Measurements from ENCODE around the gene TMEM223. TPM values are rescaled to one million over a fixed set of nuclear protein-coding genes. Genes with fewer than 3 reads are reported as not detected.

The TMEM223 gene
- total RNA-seq, 1 donor from 2014 or later = 19.5 TPM

DNA sequence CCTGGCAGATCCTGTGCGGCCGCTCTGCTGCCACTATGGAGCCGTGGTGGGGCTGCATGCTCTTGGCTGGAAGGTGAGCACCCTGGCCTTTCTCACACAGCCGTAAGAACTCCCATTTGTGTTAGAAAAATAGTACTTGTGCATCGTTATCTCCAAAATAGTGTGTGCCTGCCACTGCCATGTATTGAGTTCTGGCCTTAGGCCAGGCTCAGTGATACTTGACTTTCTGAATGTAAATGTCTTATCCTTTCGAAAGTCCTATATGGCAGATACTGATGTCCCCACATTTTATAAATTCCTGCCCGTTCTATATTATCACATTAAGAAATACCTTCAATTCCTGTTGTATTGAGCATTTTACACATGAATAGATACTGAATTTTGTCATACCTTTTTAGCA, 9.1 kb downstream of the TMEM223 start:
- Histone ChIP-seq H3K4me3 (ENCODE audit: low read depth, low read length) (no peak overlapping the region), H3K36me3 (ENCODE audit: control insufficient read depth, insufficient read depth, low read length) (peaks cover 1% of the 10 kb centered on the region)

DNA sequence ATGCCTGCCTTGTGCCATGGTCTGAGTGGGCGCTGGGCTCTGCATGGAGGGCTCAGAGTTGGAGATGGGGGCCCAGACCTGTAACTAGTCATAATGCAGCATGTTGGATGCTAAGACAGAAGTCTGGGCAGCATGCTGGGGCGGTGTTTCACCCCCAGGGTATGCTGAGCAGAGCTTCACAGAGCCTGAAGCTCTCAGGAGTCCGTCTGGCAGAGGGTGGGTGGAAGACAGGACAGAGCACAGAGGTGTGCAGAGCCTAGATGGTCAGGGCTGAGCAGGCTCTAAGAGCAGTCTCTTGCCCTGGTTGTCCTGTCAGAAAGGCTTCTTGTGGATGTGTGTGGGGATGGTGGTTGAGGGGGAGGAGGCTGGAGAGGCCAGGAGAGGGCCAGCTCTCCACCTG, 13.4 kb downstream of the TMEM223 start:
- FAIRE-seq (no peak), DNase-seq (ENCODE audit: low read depth) (no peak)
- Histone ChIP-seq H3K4me3 (ENCODE audit: low read depth, low read length) (no peak overlapping the region), H3K36me3 (ENCODE audit: control insufficient read depth, insufficient read depth, low read length) (peaks cover 10% of the 10 kb centered on the region), H3K27me3 (ENCODE audit: control insufficient read depth, insufficient read depth, low read length) (no peaks in the 10 kb centered on the region)
- TF ChIP-seq, protein P1, sequence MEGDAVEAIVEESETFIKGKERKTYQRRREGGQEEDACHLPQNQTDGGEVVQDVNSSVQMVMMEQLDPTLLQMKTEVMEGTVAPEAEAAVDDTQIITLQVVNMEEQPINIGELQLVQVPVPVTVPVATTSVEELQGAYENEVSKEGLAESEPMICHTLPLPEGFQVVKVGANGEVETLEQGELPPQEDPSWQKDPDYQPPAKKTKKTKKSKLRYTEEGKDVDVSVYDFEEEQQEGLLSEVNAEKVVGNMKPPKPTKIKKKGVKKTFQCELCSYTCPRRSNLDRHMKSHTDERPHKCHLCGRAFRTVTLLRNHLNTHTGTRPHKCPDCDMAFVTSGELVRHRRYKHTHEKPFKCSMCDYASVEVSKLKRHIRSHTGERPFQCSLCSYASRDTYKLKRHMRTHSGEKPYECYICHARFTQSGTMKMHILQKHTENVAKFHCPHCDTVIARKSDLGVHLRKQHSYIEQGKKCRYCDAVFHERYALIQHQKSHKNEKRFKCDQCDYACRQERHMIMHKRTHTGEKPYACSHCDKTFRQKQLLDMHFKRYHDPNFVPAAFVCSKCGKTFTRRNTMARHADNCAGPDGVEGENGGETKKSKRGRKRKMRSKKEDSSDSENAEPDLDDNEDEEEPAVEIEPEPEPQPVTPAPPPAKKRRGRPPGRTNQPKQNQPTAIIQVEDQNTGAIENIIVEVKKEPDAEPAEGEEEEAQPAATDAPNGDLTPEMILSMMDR (IDR thresholded peaks at IDR 0.05; ENCODE audit: insufficient read depth, low read length, severe bottlenecking) = no peak

More for the DNA sequence above, 9.1 kb downstream of the TMEM223 start:
- no peak for DNase-seq (ENCODE audit: low read depth)
- TF ChIP-seq, protein P1 (IDR thresholded peaks at IDR 0.05; ENCODE audit: insufficient read depth, low read length, severe bottlenecking) = no peak
- no peak for FAIRE-seq
- H3K27me3 ChIP-seq (ENCODE audit: control insufficient read depth, insufficient read depth, low read length) = no peaks in the 10 kb centered on the region

DNA sequence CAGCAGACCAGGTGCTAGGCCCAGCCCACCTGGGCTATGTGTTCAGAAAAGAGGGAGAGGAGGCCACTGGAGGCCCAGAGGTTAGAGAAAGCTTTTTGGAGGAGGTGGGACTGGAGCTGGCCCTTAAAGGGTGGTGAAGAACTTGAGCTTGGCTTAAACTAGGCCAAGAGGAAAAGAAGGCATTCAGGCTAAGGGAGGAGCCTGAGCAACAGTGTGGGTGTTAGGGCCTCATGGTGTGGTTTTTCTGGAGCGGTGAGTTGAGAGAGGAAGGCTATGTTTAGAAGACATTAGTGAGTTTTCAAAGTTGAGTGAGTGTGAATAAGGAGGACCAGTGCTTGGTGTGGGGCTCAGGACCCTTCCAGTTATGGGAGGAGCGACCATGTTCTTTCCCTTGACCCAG, 14.4 kb downstream of the TMEM223 start:
- DNase-seq (ENCODE audit: low read depth) (no peak), FAIRE-seq (no peak)
- Histone ChIP-seq H3K36me3 (ENCODE audit: control insufficient read depth, insufficient read depth, low read length) (peaks cover 10% of the 10 kb centered on the region), H3K27me3 (ENCODE audit: control insufficient read depth, insufficient read depth, low read length) (no peaks in the 10 kb centered on the region), H3K4me3 (ENCODE audit: low read depth, low read length) (no peak overlapping the region)
- TF ChIP-seq, protein P1 (IDR thresholded peaks at IDR 0.05; ENCODE audit: insufficient read depth, low read length, severe bottlenecking) = no peak

DNA sequence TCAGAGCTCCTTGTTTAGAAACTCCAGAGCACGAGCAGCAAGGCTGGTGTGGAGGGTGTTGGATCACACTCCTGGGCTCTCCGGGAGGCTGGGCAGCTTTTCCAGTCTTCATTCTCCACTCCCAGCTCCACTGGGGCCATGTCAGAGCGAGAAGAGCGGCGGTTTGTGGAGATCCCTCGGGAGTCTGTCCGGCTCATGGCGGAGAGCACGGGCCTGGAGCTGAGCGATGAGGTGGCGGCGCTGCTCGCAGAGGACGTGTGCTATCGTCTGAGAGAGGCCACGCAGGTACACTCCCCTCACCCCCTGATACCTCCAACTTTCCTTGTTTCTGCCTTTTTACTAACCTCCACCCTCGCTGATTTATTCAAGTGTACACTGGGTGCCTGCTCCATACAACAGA, 16.2 kb downstream of the TMEM223 start:
- H3K36me3 ChIP-seq (ENCODE audit: control insufficient read depth, insufficient read depth, low read length) = peaks cover 8% of the 10 kb centered on the region
- no peak overlapping the region for H3K4me3 ChIP-seq (ENCODE audit: low read depth, low read length)
- TF ChIP-seq, protein P1 (IDR thresholded peaks at IDR 0.05; ENCODE audit: insufficient read depth, low read length, severe bottlenecking) = no peak
- DNase-seq (ENCODE audit: low read depth) (no peak), FAIRE-seq (no peak)
- no peaks in the 10 kb centered on the region for H3K27me3 ChIP-seq (ENCODE audit: control insufficient read depth, insufficient read depth, low read length)

DNA sequence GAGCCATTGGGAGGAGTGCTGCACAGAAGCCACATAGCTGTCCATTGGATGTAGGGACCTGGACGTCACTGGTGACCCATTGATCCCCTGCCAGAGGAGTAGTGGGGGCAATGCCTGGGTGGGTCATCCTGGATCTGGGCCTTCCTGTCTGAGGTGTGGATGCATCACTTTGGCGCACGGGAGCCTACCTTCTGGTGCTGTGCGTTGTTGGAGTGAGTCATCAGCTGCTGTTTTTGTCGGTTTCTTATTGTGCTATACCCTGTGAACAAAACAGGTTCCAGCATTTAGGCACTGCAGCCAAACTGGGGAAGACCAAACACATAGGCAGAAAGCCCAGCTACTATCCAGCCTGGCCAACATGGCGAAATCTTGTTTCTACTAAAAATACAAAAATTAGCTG, 17.4 kb downstream of the TMEM223 start:
- no peak for FAIRE-seq

More for the DNA sequence above, 17.4 kb downstream of the TMEM223 start:
- TF ChIP-seq, protein P1 (IDR thresholded peaks at IDR 0.05; ENCODE audit: insufficient read depth, low read length, severe bottlenecking) = no peak
- DNase-seq (ENCODE audit: low read depth) = no peak
- no peak overlapping the region for H3K4me3 ChIP-seq (ENCODE audit: low read depth, low read length)
- no peaks in the 10 kb centered on the region for H3K27me3 ChIP-seq (ENCODE audit: control insufficient read depth, insufficient read depth, low read length)
- peaks cover 8% of the 10 kb centered on the region for H3K36me3 ChIP-seq (ENCODE audit: control insufficient read depth, insufficient read depth, low read length)

Data from bronchial epithelial cell (primary cell).